NCI-H1092 treated with DMSO at 0.1 percent for 48 hours (cell line): ENCODE data around the gene ZFAND6.
A peak's percentile ranks its signal among the peaks of the same experiment; 100 is the strongest.

Source experiments
- DNase-seq: peaks from one replicate; lab custom pipeline; 2025; lab: John Stamatoyannopoulos, UW

ZFAND6 gene

DNA sequence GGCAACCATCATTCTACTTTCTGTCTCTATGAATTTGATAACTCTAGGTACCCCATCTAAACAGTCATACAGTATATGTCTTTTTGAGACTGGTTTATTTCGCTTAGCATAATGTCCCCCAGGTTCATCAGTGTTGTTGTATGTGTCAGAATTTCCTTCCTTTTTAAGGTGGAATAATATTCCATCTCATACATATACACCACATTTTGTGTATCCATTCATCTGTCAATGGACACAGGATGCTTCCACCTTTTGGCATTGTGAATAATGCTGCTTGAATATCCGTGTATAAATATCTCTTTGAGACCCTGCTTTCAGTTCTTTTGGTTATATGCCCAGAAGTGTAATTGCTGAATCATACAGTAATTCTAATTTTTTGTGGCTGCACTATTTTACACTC lies 10.4 kb upstream of the ZFAND6 start:
- DNase-seq = no peak

DNA sequence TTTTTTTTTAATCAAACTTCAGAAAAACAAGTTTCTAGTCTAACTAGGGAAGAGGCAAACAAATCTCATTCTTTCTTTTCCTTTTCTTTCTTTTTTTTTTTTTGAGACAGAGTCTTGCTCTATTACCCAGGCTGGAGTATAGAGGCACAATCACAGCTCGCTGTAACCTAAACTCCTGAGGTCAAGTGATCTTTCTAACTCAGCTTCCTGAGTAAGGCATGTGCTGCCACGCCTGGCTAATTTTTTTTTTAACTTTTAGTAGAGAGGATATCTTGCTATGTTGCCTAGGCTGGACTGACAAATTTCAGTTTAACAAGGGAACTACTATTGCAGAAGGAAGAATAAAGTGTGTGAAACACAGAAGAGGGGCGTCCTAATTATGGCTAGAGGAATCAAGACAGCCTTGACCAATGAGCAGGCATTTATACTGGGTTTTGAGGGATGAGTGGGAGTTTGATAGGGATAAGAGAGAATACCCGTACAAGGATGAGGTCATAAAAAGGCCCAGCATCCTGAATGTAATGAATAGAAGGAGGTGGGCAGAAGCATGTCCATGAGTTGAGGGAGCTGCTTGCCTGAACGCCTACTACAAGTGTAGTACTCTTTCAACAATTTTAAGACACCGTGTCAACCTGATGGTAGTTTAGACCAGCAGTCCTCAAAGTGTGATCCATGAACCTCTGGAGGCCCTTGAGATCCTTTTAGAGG lies 6.7 kb upstream of the ZFAND6 start:
- DNase-seq = no peak

DNA sequence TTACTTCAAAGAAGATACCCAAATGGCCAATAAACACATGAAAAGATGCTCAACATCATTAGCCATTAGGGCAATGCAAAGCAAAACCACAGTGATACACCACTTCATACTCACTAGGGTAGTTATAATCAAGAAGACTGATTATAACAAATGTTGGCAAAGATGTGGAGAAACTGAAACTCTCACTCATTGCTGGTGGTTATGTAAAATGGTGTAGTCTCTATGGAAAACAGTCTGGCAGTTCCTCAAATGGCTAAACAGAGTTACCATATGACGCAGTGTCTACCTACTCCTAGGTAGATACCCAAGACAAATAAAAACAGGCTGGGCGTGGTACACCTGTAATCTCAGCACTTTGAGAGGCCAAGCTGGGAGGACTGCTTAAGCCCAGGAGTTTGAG lies 3.5 kb upstream of the ZFAND6 start:
- DNase-seq = no peak

DNA sequence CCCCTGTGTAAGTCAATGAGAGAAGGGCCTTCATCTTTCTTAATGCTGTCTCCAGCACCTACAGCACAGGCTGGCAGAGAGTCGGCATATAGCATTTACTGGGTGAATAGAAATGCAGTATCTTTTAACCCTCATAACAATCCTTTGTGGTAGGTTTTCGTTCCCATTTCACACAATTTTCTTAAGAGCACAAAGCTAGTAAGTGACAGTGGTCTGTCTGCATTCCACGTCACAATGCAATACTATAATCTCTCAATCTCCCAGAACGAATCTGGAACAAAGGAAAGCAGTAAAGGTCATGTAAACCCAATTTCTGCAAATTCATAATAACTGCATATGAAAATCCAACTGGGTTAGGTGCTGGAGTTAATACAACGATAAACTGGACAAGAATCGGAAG lies 1.4 kb upstream of the ZFAND6 start:
- DNase-seq = no peak

DNA sequence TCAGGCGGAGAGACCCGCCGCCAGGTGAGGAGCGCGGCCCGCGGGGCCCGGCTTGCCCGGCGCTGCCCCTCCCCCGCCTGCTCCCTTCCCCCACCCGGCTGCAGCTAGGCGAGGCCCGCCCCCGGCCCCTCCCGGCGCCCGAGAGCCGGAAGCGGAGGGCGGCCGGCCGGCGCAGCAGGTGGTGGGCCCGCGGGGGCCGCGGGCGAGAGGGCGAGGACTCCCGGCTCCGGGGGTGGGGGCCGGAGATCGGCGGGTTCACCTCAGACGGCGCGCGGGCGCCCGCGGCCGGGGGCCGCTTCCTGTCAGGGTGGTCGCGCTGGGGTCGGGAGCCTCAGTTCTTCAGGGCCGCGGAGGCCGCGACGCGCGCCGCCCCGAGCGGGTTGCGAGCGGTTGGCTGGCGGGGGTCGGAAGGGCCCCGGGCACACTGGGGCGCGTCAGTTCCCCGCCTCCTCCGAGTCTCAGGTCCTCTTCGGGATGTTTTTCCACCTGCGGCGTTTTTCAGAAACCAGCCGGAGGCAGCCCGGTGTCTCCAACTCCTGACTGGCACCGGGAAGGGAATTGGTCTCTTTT lies 395 bp downstream of the ZFAND6 start:
- DNase-seq = no peak

DNA sequence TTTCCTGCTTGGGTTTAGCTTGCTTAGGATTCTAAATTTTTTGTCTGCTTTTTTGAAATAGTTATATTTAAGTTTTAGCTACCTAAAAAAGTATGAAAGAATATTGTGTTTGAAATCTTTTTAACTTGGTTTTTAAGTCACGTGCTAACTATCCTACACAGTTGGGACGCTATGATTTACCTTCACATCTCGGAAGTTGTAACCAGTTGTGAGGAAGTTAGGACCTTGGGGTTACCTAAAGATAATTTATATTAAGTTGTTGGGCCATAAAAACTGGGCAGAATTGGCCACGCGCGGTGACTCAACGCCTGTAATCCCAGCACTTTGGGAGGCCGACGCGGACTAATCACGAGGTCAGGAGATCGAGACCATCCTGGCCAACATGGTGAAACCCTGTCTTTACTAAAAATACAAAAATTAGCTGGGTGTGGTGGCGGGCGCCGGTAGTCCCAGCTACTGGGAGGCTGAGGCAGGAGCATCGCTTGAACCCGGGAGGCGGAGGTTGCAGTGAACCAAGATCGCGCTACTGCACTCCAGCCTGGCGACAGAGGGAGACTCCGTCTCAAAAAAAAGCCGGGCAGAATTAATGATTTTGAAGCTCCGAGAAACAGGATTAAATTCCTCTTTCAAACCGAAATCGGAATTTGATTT lies 1.0 kb downstream of the ZFAND6 start:
- DNase-seq = no peak

DNA sequence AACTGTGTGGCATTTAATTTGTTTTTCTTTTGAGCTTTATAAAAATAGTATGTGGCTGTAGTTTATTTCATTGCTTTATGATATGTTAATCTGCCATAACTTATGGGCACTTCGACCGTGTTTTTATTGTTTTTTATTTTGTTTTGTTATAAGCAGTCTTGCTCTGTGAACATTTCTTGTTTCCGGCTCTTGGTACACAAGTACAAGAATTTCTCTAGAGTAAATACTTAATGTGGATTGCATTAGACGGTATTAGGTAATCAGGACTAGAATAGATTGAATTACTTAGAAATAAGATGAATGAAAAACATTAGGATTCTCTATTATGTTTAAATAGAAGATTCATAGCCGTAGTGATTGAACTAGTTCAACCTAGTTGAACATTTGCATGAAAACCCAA lies 2.1 kb downstream of the ZFAND6 start:
- no peak for DNase-seq

DNA sequence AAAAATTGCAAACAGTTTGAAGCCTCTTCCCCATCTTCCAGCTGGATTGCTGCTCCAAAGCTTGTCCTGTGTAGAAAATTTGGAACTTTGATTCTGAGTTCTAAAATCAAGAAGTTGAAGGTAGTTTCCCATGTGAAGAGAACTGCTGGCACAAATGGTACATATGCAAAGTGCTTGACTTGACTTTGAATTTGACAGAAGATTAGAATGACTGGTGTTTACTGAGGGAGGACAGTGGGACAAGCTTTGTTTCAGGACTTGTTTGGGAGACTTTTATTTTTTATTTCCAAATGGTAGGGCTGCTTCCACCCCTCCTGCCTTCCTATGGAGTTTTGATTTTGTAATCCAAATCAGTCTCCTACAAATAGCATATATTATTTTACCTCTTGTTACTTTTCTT lies 7.4 kb downstream of the ZFAND6 start:
- DNase-seq = no peak

DNA sequence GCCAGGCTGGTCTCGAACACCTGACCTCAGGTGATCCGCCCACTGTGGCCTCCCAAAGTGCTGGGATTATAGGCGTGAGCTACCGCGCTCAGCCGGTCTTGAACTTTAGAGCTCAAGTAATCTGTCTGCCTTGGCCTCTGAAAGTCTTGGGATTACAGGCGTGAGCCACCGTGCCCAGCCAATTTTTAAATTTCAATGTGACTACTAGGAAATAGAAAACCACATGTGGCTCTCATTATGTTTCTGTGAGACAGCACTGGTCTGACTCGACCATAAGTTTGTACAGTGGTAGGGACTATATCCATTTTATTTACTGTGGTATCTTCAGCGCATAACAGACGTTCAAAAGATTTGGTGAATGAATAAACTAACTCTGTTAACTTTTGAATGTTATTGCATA lies 9.1 kb downstream of the ZFAND6 start:
- DNase-seq = no peak

DNA sequence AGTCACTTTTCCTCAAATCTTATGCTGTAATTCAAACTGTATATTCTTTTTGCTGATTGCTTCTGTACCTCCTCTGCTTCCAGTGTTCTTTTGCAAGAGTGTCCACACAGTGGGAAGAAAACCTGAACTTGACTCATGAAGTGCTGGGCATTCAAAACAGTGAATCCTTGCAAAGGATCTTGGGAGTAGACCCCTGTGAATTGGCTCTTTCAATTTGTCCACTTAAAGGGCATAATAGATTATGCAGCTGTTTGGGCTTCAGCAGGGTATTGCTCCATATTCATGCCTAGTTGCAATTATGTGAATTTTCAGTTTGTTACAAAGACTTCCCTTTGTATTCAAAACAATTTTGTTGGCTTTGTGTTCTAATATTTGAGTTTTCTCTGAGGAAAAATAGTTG lies 11.4 kb downstream of the ZFAND6 start:
- DNase-seq = no peak

DNA sequence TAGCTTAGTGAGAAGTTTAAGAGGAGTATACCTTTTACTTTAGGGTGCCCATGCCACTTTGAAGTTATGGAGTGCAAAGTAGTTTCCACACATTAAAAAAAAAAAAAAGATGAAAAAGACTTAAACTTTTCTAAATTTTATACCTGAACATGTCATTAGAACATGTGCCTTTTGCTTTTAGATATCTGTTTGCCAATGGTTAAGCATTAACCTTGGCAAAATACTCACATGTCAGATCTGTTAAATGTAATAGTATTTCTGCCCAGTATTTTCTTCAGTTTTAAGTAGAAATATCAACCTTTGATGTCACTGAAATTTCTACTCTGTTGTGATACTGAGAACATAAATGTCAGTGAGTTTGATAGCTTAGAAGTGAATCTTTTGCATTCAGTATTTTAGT lies 12.2 kb downstream of the ZFAND6 start:
- DNase-seq = no peak

DNA sequence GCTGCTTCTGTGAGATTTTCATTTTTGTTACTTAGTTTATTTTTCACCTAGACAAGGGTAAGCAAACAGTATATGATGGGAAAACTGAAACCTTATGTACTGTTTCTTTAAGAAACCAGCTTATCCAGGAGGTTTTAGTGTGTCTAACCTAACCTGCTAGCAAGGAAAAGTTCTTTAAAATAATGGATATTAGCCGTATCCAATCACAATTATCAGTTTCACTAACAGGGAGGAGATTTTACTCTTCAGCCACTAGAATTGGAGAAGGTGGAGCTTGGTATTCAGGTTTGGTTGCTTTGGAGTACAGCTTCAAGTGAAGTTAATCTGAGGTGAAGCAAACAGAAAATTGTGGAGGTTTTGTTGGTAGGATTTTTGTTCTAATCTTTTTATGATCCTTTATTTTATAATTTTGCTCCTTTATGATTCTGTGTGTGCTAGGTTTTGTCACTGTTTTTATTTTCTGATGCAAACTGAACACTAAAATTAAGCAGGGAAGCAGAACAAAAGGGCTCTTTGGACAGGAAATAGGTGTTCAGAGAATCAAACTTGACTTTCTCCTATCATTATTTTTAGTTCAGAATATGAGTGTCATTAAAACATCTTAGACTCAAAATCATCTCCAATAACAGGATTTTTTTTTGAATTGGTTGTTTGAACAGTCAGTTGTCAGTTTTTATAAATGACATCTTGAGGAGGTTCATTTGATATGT lies 13.0 kb downstream of the ZFAND6 start:
- peak; percentile 92 for DNase-seq

DNA sequence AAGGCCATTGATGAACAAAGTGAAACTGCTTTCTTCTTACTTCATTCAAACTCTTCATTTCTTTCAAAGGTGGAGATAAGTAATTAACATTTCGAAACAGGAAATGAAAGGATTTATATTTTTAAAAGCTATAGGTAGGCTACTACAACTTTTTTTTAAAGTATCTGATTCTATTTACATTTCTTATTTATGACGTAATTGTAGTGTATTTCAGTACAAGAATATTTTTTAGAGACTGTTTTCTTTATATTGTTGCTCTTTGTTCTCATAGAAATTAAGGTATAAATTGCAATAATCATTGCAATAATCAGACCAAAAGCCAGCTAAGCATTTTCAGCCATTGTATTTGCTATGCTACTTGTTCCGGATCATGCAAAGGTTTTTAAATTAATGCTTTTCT lies 13.7 kb downstream of the ZFAND6 start:
- DNase-seq = no peak

DNA sequence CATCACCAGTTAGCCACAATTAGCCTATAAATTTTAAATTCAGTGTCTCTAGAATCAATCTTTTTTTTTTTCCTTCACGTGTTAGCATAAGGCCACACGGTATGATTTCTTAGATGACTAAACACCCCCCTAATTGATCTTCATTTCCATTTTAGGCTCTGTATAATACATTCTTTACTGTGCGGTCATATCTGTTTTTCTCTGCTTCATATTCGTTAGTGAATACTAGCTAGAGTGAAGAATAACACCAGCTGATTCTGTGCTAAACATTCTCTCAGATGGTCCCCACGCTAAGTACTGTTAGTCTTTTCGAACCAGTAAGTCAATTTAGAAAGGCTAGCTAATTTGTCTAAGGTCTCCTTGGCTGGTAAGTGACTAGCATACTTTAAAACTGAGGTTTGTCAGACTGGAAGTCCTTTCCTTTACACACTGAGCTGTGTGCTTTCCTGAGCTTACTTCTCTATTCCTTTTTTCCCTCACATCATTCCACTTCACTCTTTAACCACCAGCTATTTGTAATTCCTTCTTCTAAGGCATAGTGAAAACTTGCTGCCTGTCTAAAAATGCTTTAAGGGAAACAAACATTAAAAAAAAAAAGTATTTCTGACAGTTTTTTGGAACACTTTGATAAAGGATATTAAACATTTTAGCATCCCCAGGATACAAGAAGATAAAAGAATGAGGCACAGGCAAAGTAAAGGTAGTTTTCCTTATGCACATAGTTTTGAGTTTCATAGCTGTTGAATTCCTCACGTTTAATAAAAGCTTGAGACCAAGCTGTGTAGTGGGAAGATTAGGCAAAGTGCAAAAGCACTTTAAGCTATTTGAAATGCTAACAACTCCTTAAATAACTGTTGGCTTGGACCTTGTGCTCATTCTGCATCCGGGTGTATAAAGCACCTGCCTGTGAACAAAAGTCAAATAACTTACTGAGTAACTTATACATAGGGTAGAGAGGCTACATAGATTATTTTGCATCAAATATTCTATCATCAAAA lies 17.1 kb downstream of the ZFAND6 start:
- no peak for DNase-seq

DNA sequence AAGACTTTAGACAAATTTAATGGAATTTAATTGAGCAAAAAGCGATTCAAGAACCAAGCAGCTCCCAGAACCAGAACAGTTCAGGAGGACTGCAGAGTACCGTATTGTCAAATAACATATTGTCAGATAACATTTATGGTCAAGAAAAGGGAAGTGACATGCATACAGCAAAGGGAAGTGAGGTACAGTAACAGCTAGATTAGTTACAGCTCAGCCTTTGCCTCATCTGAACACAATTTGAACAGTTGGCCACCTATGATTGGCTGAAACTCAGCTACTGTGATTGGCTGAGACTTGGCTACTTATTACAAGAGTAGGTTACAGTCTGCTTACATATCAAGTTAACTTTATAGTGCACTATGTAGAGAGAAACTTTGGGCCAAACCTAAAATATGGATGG lies 21.9 kb downstream of the ZFAND6 start:
- no peak for DNase-seq

DNA sequence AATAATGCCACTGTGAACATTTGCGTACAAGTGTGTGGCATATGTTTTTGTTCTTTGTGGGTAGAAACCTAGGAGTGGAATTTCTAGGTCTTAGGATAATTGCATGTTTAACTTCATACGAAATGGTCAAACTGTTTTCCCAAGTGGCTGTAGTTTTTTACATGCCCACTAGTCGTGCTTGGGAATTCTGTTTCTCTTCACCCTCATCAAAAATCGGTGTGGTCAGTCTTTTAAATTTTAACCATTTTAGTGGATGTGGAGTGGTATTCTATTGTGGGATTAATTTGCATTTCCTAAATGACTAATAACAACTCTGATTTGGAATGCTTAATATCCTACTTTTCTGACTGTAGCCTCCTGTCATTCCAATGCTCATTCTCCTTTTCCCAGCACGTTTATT lies 27.6 kb downstream of the ZFAND6 start:
- DNase-seq = no peak

DNA sequence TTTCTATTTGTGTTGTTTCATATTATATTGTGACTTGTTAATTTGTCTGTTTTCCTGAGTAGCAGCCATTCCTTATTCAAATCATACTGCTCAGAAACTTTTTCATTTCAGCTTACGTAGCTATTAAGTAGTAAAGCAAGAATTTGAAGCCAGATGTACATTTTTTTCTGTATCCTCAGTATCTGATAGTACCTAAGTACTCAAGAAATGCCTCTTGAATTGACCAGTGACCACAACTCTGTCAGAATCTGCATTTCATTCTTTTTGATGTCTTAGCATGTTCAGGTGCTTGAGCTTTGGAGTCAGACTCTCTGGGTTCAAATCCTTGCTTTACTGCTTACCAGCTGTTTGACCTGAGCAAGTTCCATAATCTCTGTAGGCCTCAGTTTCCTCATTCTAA lies 30.6 kb downstream of the ZFAND6 start:
- DNase-seq = no peak

DNA sequence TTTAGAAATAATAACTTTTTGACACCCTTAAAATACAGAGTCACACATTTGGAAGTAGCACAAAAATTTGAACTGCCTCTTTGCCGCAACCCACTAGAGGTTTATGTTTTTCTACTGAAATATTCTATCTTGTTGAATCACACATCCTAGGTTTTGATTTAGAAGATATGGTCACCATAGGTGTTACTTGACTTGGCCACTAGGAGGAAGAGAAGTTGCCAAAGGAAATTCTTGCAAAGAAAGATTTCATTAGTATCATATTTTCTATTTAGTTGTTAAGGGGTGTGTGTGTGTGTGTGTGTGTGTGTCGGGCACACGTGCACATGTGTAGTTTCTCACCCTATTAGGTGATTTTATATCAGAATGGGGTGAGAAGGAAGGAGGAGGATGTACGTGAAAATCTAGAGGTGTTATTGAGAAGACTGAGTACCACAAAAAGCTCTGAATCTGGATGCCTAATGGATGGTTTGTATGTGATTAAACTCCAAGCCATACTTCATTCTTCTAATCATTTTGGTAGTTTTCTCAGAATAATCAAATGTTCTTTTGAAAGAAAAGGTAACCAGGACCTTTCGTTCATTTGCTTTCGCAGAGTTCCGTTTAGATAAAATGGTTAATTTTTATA lies 31.5 kb downstream of the ZFAND6 start:
- no peak for DNase-seq

DNA sequence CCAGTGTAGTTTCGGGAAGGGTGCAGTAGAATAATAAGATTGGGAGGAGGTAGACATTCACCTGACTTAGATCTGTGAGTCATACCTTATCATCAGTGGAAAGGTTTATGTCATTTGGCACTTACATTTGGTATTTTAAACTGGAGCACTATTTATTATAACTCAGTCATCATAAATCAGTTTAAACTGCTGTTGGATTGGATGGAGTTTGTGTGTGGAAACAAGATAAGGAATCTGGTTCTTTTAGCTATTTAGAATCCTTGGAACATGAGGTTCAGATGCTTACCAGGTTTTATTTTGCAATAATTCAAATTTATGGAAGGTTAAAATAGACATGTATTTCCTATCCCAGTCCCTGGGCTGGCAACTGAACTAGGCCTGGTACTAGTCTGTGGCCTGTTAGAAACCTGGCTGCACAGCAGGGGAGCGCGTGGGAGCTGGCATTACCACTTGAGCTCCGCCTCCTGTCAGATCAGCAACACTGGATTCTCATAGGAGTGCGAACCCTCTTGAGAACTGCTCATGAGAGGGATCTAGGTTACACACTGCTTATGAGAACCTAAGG lies 34.5 kb downstream of the ZFAND6 start:
- DNase-seq = no peak

DNA sequence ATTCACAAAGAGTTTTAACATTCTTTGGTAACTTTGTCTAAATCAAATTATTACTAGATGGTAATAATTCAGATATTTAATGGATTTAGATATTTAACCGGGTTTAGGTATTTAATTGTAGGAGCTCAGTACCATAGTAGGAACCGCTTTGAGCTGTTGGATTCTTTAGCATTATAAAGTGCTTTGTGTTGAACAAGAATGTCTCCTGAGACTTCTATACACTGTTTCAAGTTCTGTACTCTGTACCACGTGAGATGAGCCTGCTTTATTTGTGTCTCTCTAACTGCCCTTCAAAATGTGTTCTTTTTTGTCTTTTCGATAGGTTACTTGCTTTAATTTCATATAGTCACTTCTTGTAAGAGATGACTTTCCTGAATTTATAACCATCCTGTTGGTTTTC lies 36.0 kb downstream of the ZFAND6 start:
- DNase-seq = no peak

DNA sequence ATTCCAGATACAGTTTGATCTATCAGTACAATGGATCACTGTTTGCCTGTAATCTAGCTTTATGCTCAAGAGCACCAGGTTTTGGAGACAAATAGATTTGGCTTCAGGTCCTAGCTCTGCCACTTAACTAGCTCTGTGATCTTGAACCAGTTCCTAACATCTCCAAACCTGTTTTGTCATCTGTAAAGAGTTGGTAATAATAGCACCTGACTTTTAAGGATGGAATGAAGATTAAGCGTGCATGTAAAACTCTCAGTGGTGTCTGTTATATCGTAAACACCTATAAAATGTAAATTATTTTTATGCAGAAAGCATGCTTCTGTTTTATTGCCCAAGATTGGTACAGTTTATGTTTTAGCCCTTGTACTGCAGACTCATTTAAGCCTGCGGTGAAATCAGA lies 36.5 kb downstream of the ZFAND6 start:
- no peak for DNase-seq
